ENCODE results near the gene ZBTB45. TPM values are rescaled to one million over a fixed set of nuclear protein-coding genes. Genes with fewer than 3 reads are reported as not detected.

ZBTB45 gene
- total RNA-seq, 1 donor from 2014 or later: 13.8 TPM

DNA sequence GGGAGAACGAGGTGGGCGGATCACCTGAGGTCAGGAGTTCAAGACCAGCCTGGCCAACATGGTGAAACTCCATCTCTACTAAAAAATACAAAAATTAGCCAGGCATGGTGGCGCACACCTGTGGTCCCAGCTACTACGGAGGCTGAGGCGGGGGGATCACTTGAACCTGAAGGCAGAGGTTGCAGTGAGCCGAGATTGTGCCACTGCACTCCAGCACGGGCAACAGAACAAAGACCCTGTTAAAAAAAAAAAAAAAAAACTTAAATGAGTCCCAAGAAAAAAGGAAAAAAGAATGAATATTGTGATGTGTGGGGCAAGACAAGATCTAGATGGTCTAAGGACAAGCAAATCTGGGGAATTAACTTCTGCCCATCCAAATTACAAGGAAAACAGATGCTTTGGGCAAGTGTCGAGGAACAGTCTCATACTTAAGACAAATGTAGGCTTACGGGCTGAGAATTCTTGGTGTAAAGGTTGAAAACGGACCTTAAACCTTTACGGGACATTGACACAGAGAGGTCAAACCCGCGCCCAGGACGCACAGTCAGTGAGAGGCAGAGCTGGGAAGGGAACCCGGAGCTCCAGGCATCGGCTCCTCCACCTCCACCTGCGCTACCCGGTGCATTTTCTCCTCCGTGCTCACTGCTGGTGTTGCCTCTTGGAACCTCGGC lies 53.4 kb downstream of the ZBTB45 start:
- intact Hi-C loops (cut with DNase I): loop anchor here (1.0 kb wide), 1 partner anchor 26 kb away; the partner anchor contains the start of gene ZNF132
- DNase-seq (ENCODE audit: low spot score): no peak

Small RNA genes within 50 kb of the gene (microRNA-seq; reads per million reads assigned to microRNA genes)
- gene MIR6807: not detected

Other genes with a start within 250 kb of the ZBTB45 start
- 6.2 TPM for gene ZNF8, start 240.9 kb downstream of the ZBTB45 start, total RNA-seq
- 17.1 TPM for gene ERVK3-1, start 214.4 kb downstream of the ZBTB45 start, total RNA-seq
- 2.1 TPM for gene ZSCAN22, start 192.8 kb downstream of the ZBTB45 start, total RNA-seq
- 5.2 TPM for gene A1BG, start 166.3 kb downstream of the ZBTB45 start, total RNA-seq
- 0.40 TPM for gene ZNF497, start 157.1 kb downstream of the ZBTB45 start, total RNA-seq
- 0.54 TPM for gene ZNF837, start 138.8 kb downstream of the ZBTB45 start, total RNA-seq
- gene RPS5, start 132.5 kb downstream of the ZBTB45 start, total RNA-seq: 394 TPM
- gene RNF225, start 124.2 kb downstream of the ZBTB45 start, total RNA-seq: not detected
- gene ZNF584, start 111.2 kb downstream of the ZBTB45 start, total RNA-seq: 19.8 TPM
- gene ZNF132, start 79.7 kb downstream of the ZBTB45 start, total RNA-seq: 5.4 TPM
- gene ZNF324B, start 68.2 kb downstream of the ZBTB45 start, total RNA-seq: 3.7 TPM
- gene ZNF324, start 52.7 kb downstream of the ZBTB45 start, total RNA-seq: 5.1 TPM
- gene ZNF446, start 43.5 kb downstream of the ZBTB45 start, total RNA-seq: 5.8 TPM
- gene SLC27A5, start 7.8 kb downstream of the ZBTB45 start, total RNA-seq: 2.0 TPM
- gene TRIM28, start 24.3 kb upstream of the ZBTB45 start, total RNA-seq: 140 TPM
- 138 TPM for gene CHMP2A, start 35.3 kb upstream of the ZBTB45 start, total RNA-seq
- gene UBE2M, start 38.8 kb upstream of the ZBTB45 start, total RNA-seq: 111 TPM
- 12.4 TPM for gene MZF1, start 53.5 kb upstream of the ZBTB45 start, total RNA-seq